ENCODE measurements around the gene SNED1.
A peak's percentile ranks its signal among the peaks of the same experiment; 100 is the strongest.

SNED1 gene

DNA sequence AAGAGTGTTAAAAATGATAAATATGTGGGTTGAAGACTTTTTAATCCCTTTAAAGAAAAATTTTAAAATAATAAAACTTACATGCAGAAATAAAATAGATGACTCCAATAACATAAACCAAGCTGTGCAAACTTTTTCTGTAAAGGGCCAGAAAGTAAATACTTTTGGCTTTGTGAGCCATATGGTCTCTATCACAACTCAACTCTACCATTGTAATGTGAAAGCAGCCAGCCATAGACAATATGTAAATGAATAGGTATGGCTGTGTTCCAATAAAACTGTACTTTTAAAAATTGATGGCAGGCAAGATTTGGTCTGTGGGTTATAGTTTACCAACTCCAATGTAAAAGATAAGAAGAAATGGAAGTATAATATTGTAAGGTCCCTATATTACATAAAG is 45.2 kb downstream of the SNED1 start:
- no peak for DNase-seq (ENCODE audit: low read depth in 1 of 2, low spot score in 1 of 2)

DNA sequence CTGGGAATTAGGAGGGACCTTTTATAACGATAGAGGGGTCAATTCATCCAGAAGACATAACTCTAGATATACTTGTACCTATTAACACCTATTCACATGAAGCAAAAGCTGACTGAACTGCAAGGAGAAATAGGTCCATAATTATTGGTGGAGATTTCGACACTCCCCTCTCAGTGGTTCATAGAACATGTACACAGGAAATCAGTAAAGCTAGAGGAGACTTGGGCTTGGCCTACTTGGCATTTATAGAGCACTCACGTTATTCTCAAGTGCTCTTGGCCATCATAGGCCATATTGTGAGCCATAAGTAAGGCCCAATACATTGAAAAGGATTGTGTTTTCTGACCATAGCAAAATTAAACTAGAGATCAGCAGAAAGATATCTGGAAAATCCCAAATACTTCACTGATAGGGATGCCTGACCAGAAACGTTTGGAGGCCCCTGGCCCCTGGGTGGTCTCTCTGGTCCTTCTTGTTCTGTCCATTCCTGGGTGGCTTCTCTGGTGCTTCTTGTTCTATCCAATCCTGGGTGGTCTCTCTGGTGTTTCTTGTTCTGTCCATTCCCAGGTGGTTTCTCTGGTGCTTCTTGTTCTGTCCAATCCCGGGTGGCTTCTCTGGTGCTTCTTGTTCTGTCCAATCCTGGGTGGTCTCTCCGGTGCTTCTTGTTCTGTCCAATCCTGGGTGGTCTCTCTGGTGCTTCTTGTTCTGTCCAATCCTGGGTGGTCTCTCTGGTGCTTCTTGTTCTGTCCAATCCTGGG is 49.0 kb downstream of the SNED1 start:
- DNase-seq (ENCODE audit: low read depth in 1 of 2, low spot score in 1 of 2), result no peak

DNA sequence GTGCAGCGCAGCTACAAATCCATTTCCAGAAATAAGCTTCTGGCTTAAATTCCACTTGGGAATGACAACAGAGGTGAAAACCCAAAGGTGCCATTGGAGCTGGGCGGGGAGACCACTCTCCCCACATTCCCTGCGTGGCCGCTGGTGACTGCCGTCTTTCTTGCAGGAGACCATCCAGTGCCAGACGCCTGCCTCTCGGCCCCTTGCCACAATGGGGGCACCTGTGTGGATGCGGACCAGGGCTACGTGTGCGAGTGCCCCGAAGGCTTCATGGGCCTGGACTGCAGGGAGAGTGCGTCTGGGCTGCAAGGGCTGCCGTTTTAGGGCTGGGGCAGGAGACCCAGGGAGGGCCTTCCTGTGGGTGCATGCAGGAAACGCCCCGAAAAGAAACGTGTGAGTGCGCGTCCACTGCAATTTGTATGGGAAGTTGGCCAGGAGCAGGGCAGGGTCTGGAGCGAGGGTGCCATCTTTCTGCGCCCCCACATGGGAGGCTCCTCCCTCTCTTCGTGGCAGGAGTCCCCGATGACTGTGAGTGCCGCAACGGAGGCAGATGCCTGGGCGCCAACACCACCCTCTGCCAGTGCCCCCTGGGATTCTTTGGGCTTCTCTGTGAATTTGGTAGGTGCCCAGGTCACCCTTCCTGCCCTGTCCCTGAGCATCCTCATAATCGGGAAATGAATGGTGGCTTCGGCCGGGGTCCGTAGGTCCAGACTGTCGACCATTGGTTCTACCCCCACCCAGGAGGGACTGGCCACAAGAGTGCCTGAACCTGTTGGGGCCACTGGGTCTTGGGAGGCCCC is 49.9 kb downstream of the SNED1 start:
- no peak for DNase-seq (ENCODE audit: low read depth in 1 of 2, low spot score in 1 of 2)

DNA sequence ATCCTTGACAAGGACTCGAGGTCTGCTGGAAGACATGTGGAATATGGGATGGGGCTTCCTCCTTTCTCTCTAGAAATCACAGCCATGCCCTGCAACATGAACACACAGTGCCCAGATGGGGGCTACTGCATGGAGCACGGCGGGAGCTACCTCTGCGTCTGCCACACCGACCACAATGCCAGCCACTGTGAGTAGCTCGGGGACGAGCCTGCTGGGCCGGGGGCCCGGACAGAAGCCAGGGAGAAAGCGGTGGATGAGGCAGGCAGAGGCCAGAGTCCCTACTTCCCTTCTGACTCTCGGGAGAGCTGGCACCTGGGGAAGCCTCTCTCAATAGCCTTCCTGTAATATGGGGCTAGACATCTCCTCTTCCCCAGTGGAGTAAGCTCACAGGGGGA is 50.5 kb downstream of the SNED1 start:
- DNase-seq (ENCODE audit: low read depth in 1 of 2, low spot score in 1 of 2), result no peak

DNA sequence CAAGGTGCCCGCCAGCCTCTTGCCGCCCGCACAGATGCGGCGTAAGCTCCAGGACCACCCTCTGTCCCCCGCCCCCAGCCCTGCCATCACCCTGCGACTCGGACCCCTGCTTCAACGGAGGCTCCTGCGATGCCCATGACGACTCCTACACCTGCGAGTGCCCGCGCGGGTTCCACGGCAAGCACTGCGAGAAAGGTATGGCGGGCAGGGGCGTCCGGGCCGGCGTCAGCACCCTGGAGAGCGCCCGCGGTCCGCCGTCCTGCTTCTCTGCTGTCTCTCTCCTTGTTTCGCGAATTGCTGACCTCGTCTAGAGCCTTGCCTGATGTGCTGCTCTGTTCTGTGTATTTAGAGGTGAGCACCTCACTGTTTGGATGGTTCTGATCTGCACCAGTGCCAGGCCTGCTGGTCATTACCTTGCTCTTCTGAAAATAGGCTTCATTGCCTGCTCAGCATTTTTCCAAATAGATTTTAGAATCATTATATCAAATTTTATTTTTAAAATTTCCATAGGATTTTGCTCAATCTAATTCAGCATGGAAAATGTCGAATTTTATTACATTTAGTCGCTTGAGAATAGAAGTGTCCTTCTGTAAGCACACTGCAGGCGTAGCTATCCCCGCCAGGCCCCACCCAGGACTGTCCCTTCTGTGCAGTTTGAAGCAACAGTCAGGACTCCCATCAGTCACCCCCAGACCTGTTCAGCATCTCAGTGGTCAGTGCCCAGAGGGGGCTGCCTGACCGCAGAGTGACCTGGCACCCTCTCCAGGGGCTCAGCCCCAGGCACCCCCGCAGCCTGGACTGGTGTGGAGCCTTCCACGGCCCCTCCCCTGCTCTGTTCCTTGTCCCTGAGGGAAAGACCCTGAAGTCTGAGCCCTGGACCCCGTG is 51.6 kb downstream of the SNED1 start:
- no peak for DNase-seq (ENCODE audit: low read depth in 1 of 2, low spot score in 1 of 2)

DNA sequence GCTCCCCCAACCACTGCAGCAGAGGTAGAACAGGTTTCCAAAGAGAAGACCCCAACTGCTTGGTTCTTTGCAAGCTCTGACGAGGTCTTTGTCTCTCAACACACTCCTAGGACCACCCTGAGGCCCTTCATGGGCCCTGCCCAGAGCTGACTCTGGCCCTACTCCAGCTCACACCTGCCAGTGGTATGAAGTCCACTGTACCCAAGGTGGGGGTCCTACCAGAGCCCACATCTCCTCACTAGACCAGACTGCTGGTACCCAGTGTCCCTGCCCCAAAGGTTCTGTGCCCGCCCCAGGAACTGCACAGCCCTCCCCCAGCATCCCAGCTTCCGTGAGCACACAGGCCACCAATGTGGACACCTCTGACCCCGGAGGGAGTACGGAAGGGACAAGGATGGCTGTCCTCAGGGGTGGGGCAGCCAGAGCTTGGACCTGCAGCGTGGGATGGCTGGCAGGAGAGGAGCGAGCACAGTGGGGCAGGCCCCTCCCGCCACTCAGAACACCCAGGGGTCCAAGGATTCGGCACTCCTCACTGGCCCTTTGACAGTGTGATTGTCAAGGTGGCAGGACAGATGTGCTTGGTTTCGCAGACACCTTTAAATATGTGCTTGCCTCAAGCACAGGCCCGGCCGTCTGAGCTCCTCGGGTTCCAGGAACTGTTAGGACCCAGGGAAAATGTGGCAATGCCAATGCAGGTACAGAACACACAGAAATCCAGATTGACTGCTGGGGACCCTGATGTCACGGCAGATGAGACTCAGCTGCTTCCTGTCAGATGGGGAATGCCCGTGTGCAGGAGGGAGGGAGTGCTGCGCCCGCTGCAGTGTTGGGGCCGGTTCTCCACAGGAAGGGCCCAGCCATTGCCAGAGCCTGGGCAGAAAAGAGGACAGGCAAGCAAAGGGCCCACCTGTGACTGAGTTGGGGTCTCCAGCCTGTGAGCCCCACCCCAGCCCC is 52.5 kb downstream of the SNED1 start:
- DNase-seq (ENCODE audit: low read depth in 1 of 2, low spot score in 1 of 2), result no peak

DNA sequence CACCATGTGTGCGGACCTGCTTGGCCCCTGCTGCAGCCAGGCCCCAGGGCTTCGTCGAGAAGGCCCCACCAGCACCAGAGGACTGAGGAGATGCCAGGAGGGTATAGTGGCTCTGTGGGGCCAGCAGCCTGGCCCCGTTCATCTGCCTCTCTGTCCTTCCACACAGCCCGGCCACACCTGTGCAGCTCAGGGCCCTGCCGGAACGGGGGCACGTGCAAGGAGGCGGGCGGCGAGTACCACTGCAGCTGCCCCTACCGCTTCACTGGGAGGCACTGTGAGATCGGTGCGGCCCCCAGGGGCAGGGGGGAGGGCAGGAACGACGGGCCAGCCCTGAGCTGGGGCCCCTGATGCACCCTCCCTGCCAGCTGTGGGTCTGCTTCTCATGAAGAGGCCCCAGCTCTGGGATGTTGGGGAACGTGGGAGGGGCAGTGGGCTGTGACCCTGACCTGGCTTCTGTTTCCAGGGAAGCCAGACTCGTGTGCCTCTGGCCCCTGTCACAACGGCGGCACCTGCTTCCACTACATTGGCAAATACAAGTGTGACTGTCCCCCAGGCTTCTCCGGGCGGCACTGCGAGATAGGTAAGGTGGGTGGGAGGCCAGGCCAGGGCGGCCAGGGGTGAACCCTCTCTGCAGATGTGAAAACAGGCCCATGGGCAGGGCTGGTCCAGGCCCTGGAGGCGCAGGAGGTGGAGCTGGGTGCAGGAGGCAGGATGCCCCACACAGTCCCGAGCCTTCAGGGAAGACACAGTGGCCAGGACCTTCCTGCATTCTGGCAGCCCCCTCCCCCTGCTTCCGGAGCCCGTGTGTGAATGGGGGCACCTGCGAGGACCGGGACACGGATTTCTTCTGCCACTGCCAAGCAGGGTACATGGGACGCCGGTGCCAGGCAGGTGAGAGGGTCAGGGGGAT is 53.4 kb downstream of the SNED1 start:
- no peak for DNase-seq (ENCODE audit: low read depth in 1 of 2, low spot score in 1 of 2)

DNA sequence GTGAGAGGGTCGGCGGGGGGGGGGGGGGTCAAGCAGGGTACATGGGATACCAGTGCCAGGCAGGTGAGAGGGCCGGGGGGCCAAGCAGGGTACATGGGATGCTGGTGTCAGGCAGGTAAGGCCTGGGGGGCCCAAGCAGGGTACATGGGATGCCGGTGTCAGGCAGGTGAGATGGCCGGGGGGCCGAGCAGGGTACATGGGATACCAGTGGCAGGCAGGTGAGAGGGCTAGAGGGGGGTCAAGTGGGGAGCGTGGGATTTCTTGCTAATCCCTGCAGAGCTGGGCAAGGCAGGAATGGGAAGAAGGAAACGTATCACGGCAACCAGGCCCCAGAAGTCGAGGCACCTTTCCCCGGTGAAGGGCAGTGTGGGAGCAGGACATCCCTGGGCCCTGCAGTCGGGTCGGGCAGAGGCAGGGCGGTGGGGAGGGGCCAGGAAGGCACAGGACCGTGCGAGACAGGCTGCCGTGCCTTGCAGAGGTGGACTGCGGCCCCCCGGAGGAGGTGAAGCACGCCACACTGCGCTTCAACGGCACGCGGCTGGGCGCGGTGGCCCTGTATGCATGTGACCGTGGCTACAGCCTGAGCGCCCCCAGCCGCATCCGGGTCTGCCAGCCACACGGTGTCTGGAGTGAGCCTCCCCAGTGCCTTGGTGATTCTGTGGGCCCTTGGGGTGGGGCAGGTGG is 54.4 kb downstream of the SNED1 start:
- no peak for DNase-seq (ENCODE audit: low read depth in 1 of 2, low spot score in 1 of 2)

DNA sequence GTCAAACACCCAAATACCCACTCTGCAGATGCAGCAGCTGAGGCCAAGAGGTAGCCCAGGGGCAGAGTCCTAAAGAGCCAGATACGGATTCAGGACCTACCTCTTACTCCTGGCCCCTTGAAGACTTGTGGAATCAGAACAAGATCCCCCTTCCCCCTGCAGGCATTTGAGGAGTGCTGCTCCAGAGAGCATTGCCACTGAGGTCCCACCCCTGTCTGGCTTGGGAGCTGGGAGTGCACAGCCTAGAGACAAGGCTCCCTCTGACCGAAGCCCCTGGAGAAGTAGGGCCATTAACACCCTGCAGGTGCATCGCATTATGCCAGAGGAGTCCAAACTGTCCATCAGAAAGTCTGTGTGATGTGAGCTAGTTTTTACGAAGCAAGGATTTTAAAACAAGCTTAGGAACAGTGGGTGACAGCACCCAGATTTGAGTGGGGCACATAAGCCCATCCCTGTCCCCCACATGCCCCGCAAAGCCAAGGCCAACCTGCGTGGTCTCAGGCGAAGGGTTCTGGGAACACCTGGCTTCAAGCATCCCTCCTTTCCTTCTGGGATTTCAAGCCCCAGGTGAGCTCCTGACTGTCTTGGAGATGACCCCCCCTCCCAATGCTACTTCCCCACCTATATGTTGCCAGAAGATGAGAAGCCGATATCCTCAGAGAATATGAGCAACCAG is 55.3 kb downstream of the SNED1 start:
- no peak for DNase-seq (ENCODE audit: low read depth in 1 of 2, low spot score in 1 of 2)

DNA sequence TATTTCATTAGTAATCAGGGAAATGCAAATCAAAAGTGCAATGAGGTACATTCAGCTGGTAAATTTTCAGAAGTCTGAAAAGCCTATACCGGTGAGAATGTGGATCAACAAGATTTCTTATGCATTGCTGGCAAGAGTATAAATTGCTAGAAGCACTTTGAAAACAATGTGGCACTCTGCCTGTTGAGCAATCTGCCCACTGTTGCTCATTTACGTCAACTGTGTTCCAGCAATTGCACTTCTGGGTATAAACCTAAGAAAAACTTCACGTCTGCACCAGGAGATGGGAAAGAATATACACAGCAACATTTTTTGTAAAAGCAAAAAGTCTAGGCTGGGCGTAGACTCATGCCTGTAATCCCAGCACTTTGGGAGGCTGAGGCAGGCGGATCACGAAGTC is 62.9 kb downstream of the SNED1 start:
- DNase-seq (ENCODE audit: low read depth in 1 of 2, low spot score in 1 of 2), result no peak

DNA sequence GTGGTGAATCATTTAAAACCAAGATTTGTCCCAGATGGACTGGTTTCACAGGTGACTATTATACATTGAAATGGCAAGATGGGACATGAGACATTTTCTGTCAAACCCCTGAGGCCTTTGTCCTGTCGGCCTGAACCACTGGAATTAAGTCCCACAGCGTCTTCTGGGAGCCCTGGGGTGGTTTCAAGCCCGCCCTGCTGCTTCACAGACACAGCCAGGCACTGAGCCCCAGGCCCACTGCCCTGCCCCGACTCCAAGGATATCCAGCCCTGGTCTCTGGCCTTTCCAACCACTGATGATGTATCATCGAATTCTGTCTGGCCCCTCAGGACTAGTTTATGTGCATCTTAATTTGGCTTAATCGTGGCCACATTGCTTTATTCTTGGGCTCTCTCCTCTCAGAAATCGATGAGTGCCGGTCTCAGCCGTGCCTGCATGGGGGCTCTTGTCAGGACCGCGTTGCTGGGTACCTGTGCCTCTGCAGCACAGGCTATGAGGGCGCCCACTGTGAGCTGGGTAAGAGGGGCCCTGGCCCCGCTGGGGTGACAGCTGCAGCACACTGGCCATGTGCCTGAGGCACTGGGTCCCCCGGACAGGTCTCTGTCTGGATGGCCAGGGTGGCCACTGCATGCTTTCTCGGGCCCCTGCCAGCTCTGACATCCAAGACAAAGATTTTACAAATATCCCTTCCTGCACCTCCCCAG is 64.1 kb downstream of the SNED1 start:
- DNase-seq (ENCODE audit: low read depth in 1 of 2, low spot score in 1 of 2), result no peak

DNA sequence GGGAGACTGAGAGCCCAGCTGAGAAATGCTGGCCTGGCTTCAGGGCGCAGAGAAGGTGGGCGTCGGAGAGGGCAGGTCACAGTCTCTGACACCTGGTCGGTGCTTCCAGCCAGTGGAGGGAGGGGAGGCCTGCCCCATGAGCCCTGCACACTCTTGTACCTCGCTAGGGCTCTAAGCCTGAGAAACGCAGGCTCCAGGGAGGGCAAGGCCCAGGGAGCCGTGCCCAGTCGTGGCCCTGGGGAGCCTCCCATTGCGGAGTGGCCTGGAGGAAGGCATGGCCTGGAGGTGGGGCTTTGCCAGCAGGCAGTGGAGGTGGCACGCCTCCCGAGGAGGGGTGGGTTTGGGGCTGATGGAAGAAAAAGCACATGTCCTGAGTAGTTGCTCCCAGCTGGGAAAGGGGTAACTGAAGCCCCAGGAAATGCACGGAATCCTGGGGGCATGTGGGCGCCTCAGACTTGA is 64.7 kb downstream of the SNED1 start:
- DNase-seq (ENCODE audit: low read depth in 1 of 2, low spot score in 1 of 2), result no peak

DNA sequence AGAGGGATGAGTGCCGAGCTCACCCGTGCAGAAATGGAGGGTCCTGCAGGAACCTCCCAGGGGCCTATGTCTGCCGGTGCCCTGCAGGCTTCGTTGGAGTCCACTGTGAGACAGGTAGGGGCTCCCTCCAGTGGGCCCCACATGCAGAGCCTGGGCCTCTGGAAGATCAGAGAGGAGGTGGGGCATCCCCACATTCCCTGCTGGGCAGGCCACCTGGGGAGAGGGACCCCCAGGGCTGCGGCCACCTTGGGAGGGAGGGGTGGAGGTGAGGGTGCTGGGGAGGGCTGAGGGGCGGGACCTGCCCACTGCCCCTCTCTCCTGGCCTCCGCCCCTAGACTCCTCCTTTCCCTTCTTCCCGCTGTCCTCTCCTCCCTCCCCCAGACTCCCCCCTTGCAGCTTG is 65.2 kb downstream of the SNED1 start:
- DNase-seq (ENCODE audit: low read depth in 1 of 2, low spot score in 1 of 2), result no peak

DNA sequence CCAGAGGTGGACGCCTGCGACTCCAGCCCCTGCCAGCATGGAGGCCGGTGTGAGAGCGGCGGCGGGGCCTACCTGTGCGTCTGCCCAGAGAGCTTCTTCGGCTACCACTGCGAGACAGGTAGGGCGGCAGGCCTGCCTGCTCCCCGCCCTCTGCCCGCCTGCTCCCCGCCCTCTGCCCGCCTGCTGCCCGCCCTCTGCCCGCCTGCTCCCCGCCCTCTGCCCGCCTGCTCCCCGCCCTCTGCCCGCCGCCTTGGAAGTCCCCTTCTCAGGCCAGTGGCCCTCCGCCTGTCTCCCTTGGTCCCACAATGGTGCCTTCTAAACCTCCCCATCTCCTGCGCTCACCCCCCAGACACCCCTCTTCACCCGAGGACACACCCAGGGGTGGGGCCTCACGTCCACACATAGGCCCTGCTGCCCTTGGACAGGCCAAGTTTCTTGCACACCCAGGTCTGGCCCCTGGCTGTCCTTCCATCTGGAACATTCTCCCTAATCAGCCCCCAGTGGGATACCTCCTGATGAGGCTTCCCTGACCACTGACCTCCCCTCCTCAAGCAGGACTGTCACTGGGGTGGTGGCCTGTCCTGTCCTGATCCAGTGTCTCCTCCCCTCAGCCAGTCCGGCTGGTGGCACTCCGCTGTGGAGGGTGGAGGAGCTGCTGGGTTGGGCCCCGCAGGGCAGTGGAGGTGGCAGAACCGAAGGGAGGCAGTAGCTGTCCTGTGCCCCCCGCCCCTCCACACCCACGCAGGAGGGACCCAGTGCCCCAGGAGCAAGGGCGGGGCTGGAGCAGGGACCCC is 65.8 kb downstream of the SNED1 start:
- DNase-seq (ENCODE audit: low read depth in 1 of 2, low spot score in 1 of 2), result peak in 1 of 2 donors; percentile 35

DNA sequence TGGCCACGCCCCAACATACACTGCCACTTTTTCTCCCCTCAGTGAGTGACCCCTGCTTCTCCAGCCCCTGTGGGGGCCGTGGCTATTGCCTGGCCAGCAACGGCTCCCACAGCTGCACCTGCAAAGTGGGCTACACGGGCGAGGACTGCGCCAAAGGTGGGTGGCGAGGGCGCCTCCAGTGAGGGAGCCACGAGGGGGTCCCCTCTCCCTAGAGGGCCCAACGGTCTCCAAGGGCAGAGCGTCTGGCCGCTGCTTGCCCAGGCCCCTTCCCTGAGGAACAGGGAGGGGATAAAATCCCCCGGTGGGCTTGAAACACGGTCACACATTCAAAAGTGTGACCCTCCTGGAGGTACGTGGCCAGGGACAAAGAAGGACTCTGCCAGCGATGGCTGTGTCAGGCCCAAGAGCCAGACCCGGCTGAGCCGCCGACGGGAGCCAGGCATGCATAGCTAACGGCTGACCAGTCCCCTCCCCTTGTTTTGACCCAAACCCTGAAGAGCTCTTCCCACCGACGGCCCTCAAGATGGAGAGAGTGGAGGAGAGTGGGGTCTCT is 66.5 kb downstream of the SNED1 start:
- DNase-seq (ENCODE audit: low read depth in 1 of 2, low spot score in 1 of 2), result no peak

DNA sequence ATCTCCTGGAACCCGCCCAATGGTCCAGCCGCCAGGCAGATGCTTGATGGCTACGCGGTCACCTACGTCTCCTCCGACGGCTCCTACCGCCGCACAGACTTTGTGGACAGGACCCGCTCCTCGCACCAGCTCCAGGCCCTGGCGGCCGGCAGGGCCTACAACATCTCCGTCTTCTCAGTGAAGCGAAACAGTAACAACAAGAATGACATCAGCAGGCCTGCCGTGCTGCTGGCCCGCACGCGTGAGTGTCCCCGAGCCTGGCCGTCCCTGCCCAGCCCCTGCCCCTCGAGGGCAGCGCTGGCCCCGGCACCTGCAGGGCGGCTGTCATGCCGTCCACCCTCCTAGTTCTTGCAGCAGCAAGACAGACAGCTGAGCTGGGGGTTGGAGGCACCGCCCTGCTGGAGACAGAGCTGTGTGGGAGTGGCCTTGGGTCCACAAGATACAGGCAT is 67.0 kb downstream of the SNED1 start:
- DNase-seq (ENCODE audit: low read depth in 1 of 2, low spot score in 1 of 2), result no peak

Measured in activated T-helper 1 cell treated with anti-CD3 and anti-CD28 coated beads, Interleukin-2, amount 50 U/mL, for 16 hours (primary cell).